Mesendoderm (in vitro differentiated cells): ENCODE results near the gene FGF11.
"Not testable (repeated sequence)": the region's sequence is repeated elsewhere in the genome, so short reads cannot be mapped to it uniquely, and the experiment has no call there.

Source experiments
- DNase-seq: peaks from one replicate; pipeline ENCODE4 v3.0.0; 2013
- H2AK5ac ChIP-seq: 2 replicates; pipeline ENCODE4 v1.6.1; 2013; ENCODE audit warnings: low read length, inconsistent platforms
- H2BK120ac ChIP-seq: 2 replicates; pipeline ENCODE4 v1.6.1; 2013; ENCODE audit warnings: low read depth, mild to moderate bottlenecking, low read length, moderate library complexity, mixed read lengths
- H2BK15ac ChIP-seq: replicated peaks from 2 replicates; pipeline ENCODE4 v1.6.1; 2013; ENCODE audit warnings: low read depth, mild to moderate bottlenecking, moderate library complexity
- H2BK5ac ChIP-seq: 2 replicates; pipeline ENCODE4 v1.6.1; 2013; ENCODE audit warnings: low read length, inconsistent platforms
- H3K18ac ChIP-seq: 2 replicates; pipeline ENCODE4 v1.6.1; 2013; ENCODE audit warnings: mild to moderate bottlenecking, low read length, mixed read lengths
- H3K23ac ChIP-seq: one replicate; pipeline ENCODE4 v1.6.1; 2013; ENCODE audit warnings: low read length
- H3K27ac ChIP-seq: 2 replicates; pipeline ENCODE4 v1.5.1; 2013; ENCODE audit warnings: low read depth, mild to moderate bottlenecking, inconsistent platforms, low read length, moderate library complexity
- H3K27me3 ChIP-seq: 2 replicates; pipeline ENCODE4 v1.6.1; 2013; ENCODE audit warnings: low read length, control low read depth, mild to moderate bottlenecking, inconsistent platforms; ENCODE audit not compliant: insufficient read depth, poor library complexity
- H3K36me3 ChIP-seq: 2 replicates; pipeline ENCODE4 v1.6.1; 2013; ENCODE audit warnings: low read length, inconsistent platforms; ENCODE audit not compliant: control insufficient read depth, insufficient read depth
- H3K4ac ChIP-seq: one replicate; pipeline ENCODE4 v1.6.1; 2013; ENCODE audit warnings: low read depth, mild to moderate bottlenecking, low read length, moderate library complexity
- H3K4me1 ChIP-seq: 2 replicates; pipeline ENCODE4 v1.6.1; 2013; ENCODE audit warnings: low read depth, low read length, inconsistent platforms; ENCODE audit not compliant: control insufficient read depth
- H3K4me2 ChIP-seq: 2 replicates; pipeline ENCODE4 v1.6.1; 2013; ENCODE audit warnings: low read length
- H3K4me3 ChIP-seq: 2 replicates; pipeline ENCODE4 v1.5.1; 2013; ENCODE audit warnings: mild to moderate bottlenecking, low read length
- H3K56ac ChIP-seq: one replicate; pipeline ENCODE4 v1.6.1; 2013; ENCODE audit warnings: low read length
- H3K79me1 ChIP-seq: 2 replicates; pipeline ENCODE4 v1.6.1; 2013; ENCODE audit warnings: low read length, inconsistent platforms
- H3K79me2 ChIP-seq: 2 replicates; pipeline ENCODE4 v1.6.1; 2013; ENCODE audit warnings: mild to moderate bottlenecking, low read length; ENCODE audit not compliant: control insufficient read depth, insufficient read depth
- H3K9ac ChIP-seq: 2 replicates; pipeline ENCODE4 v1.6.1; 2013; ENCODE audit warnings: low read length, inconsistent platforms
- H4K5ac ChIP-seq: one replicate; pipeline ENCODE4 v1.6.1; 2013; ENCODE audit warnings: low read length
- H4K8ac ChIP-seq: one replicate; pipeline ENCODE4 v1.6.1; 2013; ENCODE audit warnings: low read depth, mild to moderate bottlenecking, control low read depth, low read length, moderate library complexity
- WGBS: extraction: QIAGEN DNeasy Blood & Tissue Kit; methylation state at CpG from one replicate; pipeline ENCODE4 v1.1.7; 2013; ENCODE audit warnings: low lambda C conversion rate, missing lambda C conversion rate; ENCODE audit not compliant: insufficient coverage; ENCODE audit errors: extremely low coverage; 5-methylcytosine and 5-hydroxymethylcytosine counted together

Gene FGF11

GRCh38 chr17:7479213-7480088 is 40.1 kb downstream of the FGF11 start, which contains the start of gene ZBTB4:
Gene ZBTB4, minus strand, starts transcription at chr17:7479631. Its CDS starts 12,830 bp downstream, at chr17:7466801.
- Histone ChIP-seq H2BK15ac (no peak within 1 kb of the TSS), H3K36me3 (no peaks in the 10 kb centered on the region), H3K4me2 (peak within 1 kb of the TSS; percentile 59), H3K27me3 (no peaks in the 10 kb centered on the region), H4K8ac (no peak within 1 kb of the TSS), H2BK120ac (peak within 1 kb of the TSS; percentile 63), H3K18ac (peak within 1 kb of the TSS; percentile 98), H2AK5ac (peak within 1 kb of the TSS; percentile 24), H3K4me1 (peaks cover 5% of the 10 kb centered on the region), H3K4me3 (peak within 1 kb of the TSS; percentile 54), H3K79me2 (peaks cover 13% of the 10 kb centered on the region), H2BK5ac (peak within 1 kb of the TSS; percentile 40), H3K56ac (peak within 1 kb of the TSS; percentile 93), H3K23ac (peak within 1 kb of the TSS; percentile 7), H4K5ac (no peak within 1 kb of the TSS), H3K79me1 (peaks cover 18% of the 10 kb centered on the region), H3K9ac (peak within 1 kb of the TSS; percentile 91), H3K27ac (peak within 1 kb of the TSS; percentile 62), H3K4ac (peak within 1 kb of the TSS; percentile 77)
- no CpG with 5 or more reads among the region's 92 CpGs for WGBS
- peak; percentile 70 for DNase-seq

- H3K23ac ChIP-seq: no peak overlapping the region
- H3K4me1 ChIP-seq: peaks cover 5% of the 10 kb centered on the region
- peak overlapping the region; percentile 91 for H3K9ac ChIP-seq
- H2BK120ac ChIP-seq: no peak overlapping the region
- peak overlapping the region; percentile 81 for H3K56ac ChIP-seq
- H4K8ac ChIP-seq: no peak overlapping the region
- no peak overlapping the region for H2BK15ac ChIP-seq
- H3K4ac ChIP-seq: no peak overlapping the region
- WGBS: no CpG with 5 or more reads among the region's 8 CpGs
- H3K79me2 ChIP-seq: peaks cover 17% of the 10 kb centered on the region
- no peak overlapping the region for H2AK5ac ChIP-seq
- peak overlapping the region; percentile 1 for H3K18ac ChIP-seq
- no peak for DNase-seq
- H3K79me1 ChIP-seq: peaks cover 18% of the 10 kb centered on the region
- no peak overlapping the region for H3K27ac ChIP-seq
- no peak overlapping the region for H4K5ac ChIP-seq
- H2BK5ac ChIP-seq: peak overlapping the region; percentile 25
- H3K4me3 ChIP-seq: peak overlapping the region; percentile 4
- H3K36me3 ChIP-seq: no peaks in the 10 kb centered on the region
- no peaks in the 10 kb centered on the region for H3K27me3 ChIP-seq
- H3K4me2 ChIP-seq: peak overlapping the region; percentile 18
Observed at GRCh38 chr17:7480089-7480384, 40.7 kb downstream of the FGF11 start.

- not testable (repeated sequence) for H3K27ac ChIP-seq, H3K27me3 ChIP-seq, H2BK5ac ChIP-seq
Observed at GRCh38 chr17:7481275-7481674, 42.0 kb downstream of the FGF11 start, which contains the start of gene SLC35G6. Gene SLC35G6, plus strand, starts transcription at chr17:7481446. Its CDS starts 71 bp downstream, at chr17:7481517.

GRCh38 chr17:7481842-7482741 is 42.8 kb downstream of the FGF11 start:
- not testable (repeated sequence) for H3K27ac ChIP-seq, H4K5ac ChIP-seq, H2BK15ac ChIP-seq, H3K4ac ChIP-seq, H4K8ac ChIP-seq, H3K9ac ChIP-seq, H3K18ac ChIP-seq, H2BK120ac ChIP-seq, H3K4me3 ChIP-seq, H3K23ac ChIP-seq, H3K56ac ChIP-seq, H3K36me3 ChIP-seq, H2BK5ac ChIP-seq, DNase-seq, H3K4me1 ChIP-seq, H3K27me3 ChIP-seq, H3K4me2 ChIP-seq, H2AK5ac ChIP-seq
- Histone ChIP-seq H3K79me2 (peaks cover 29% of the 10 kb centered on the region), H3K79me1 (peaks cover 14% of the 10 kb centered on the region)
- WGBS: no CpG with 5 or more reads among the region's 31 CpGs

More at GRCh38 chr17:7481275-7481674, 42.0 kb downstream of the FGF11 start, which contains the start of gene SLC35G6:
- H2BK15ac ChIP-seq, H3K36me3 ChIP-seq, DNase-seq, H3K4me2 ChIP-seq, H4K8ac ChIP-seq, H3K4me3 ChIP-seq, H2AK5ac ChIP-seq, H3K18ac ChIP-seq, H4K5ac ChIP-seq, H3K4me1 ChIP-seq, H3K4ac ChIP-seq, H3K23ac ChIP-seq, H3K9ac ChIP-seq, H2BK120ac ChIP-seq: not testable (repeated sequence)
- H3K56ac ChIP-seq: peak within 1 kb of the TSS; percentile 81
- peaks cover 24% of the 10 kb centered on the region for H3K79me2 ChIP-seq
- no CpG with 5 or more reads among the region's 4 CpGs for WGBS
- peaks cover 16% of the 10 kb centered on the region for H3K79me1 ChIP-seq

GRCh38 chr17:7482742-7483088 is 43.4 kb downstream of the FGF11 start:
- H3K36me3 ChIP-seq, H2AK5ac ChIP-seq, H2BK120ac ChIP-seq, H3K27me3 ChIP-seq, H3K4ac ChIP-seq, H3K18ac ChIP-seq, H3K4me1 ChIP-seq, H2BK5ac ChIP-seq, H3K4me3 ChIP-seq, H3K4me2 ChIP-seq, H4K8ac ChIP-seq, H3K23ac ChIP-seq, H4K5ac ChIP-seq, H2BK15ac ChIP-seq, DNase-seq, H3K27ac ChIP-seq: not testable (repeated sequence)
- peak overlapping the region; percentile 97 for H3K56ac ChIP-seq
- H3K79me1 ChIP-seq: peaks cover 13% of the 10 kb centered on the region
- H3K79me2 ChIP-seq: peaks cover 33% of the 10 kb centered on the region
- no CpG with 5 or more reads among the region's 6 CpGs for WGBS
- H3K9ac ChIP-seq: peak overlapping the region; percentile 94
